Ectodermal cell (in vitro differentiated cells): ENCODE data around the gene C1QTNF1.

Experiments
- H3K27ac ChIP-seq: 2 replicates; pipeline ENCODE4 v1.7.0; 2013; ENCODE audit warnings: mild to moderate bottlenecking, low read depth, low read length; ENCODE audit not compliant: insufficient read depth, poor library complexity, severe bottlenecking
- H3K27me3 ChIP-seq: 2 replicates; pipeline ENCODE4 v1.7.0; 2013; ENCODE audit warnings: mild to moderate bottlenecking, low read length; ENCODE audit not compliant: insufficient read depth, control insufficient read depth, poor library complexity, severe bottlenecking
- H3K36me3 ChIP-seq: one replicate; pipeline ENCODE4 v1.7.0; 2013; ENCODE audit warnings: low read length; ENCODE audit not compliant: control insufficient read depth, insufficient read depth
- H3K4me1 ChIP-seq: one replicate; pipeline ENCODE4 v1.7.0; 2013; ENCODE audit warnings: low read length; ENCODE audit not compliant: control insufficient read depth, insufficient read depth
- H3K4me3 ChIP-seq: 2 replicates; pipeline ENCODE4 v1.7.0; 2013; ENCODE audit warnings: low read depth, low read length, control low read depth; ENCODE audit not compliant: insufficient read depth
- H3K9me3 ChIP-seq: 2 replicates; pipeline ENCODE4 v1.7.0; 2013; ENCODE audit warnings: mild to moderate bottlenecking, low read length, moderate library complexity; ENCODE audit not compliant: control insufficient read depth
- WGBS, 2 experiments: methylation state at CpG; one replicate each; pipeline ENCODE4 v1.1.7; 2013; ENCODE audit warnings: missing lambda C conversion rate in 2 of 2; 5-methylcytosine and 5-hydroxymethylcytosine counted together

C1QTNF1 gene

DNA sequence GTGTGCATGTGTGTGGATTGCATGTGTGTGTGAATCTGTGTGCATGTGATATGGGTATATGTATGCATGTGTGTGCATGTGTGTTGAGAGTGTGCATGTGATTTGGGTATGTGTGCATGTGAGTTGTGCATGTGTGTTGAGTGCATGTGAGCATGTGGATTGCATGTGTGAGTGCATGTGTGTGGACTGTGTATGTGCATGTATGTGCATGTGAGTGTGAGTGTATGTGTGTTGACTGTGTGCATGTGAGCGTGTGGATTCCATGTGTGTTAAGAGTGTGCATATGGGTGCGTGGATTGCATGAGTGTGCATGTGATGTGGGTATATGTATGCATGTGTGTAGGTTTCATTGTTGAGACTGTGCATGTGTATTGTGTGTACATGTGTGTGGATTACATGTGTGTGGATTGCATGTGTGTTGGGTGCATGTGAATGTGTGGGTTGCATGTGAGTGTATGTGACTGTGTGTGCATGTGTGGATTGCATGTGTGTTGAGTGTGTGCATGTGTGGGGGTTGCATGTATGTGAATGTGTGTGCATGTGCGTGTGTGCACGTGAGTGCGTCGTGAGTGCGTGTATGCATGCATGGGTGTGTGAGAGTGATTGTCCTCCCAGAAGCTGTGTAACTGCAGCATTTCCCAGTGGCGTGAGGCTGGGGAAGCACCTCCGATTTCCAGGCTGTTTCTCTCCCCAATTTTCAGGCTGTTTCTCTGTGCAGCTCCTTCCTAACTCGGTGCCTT lies 19.4 kb downstream of the C1QTNF1 start:
- no peak overlapping the region for H3K4me3 ChIP-seq
- H3K27ac ChIP-seq, result no peak overlapping the region
- peaks cover under 1% of the 10 kb centered on the region for H3K4me1 ChIP-seq
- H3K9me3 ChIP-seq, result no peaks in the 10 kb centered on the region
- H3K27me3 ChIP-seq, result no peaks in the 10 kb centered on the region
- H3K36me3 ChIP-seq, result no peaks in the 10 kb centered on the region
- 86 to 88% methylated on average over 10 of the region's 10 CpGs for WGBS, 2 experiments

DNA sequence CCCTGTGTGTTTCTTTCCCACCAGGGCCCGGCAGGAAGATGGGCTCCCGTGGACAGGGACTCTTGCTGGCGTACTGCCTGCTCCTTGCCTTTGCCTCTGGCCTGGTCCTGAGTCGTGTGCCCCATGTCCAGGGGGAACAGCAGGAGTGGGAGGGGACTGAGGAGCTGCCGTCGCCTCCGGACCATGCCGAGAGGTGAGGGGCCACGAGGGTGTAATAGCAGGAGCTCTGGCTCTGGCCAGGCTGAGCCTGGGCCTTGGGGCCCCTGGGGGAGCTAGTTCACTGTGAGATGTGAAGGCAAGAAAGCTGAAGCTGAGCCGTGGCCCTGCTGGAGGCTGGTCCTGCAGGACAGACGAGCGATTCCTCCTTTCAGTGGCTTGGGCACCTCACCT lies 20.0 kb downstream of the C1QTNF1 start:
- 71% methylated on average over 12 of the region's 12 CpGs for WGBS, 2 experiments
- no peaks in the 10 kb centered on the region for H3K27me3 ChIP-seq
- no peak overlapping the region for H3K27ac ChIP-seq
- no peaks in the 10 kb centered on the region for H3K36me3 ChIP-seq
- H3K9me3 ChIP-seq, result no peaks in the 10 kb centered on the region
- H3K4me3 ChIP-seq, result no peak overlapping the region
- peaks cover 6% of the 10 kb centered on the region for H3K4me1 ChIP-seq

DNA sequence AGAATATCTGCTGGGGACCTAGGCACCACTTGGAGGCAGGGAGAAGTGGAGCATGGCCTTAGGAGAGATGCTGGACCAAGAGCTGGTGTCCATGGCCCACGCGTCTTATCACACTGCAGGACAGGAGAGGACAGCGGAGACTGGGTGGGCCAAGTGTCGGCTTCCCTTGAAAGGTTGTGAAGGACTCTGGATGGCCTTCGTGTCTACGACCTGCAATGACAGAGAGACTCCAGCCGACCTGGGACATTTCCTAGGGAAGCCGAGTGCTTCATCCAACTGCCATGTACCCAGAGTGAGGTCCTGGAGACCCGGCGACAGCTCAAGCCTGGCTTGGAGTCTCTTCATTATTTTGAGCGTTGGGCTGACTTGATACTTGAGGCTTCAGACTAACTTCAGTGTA lies 20.5 kb downstream of the C1QTNF1 start:
- H3K36me3 ChIP-seq, result no peaks in the 10 kb centered on the region
- no peak overlapping the region for H3K27ac ChIP-seq
- 91 to 93% methylated on average over 11 of the region's 11 CpGs for WGBS, 2 experiments
- no peaks in the 10 kb centered on the region for H3K9me3 ChIP-seq
- H3K4me3 ChIP-seq, result no peak overlapping the region
- H3K27me3 ChIP-seq, result no peaks in the 10 kb centered on the region
- H3K4me1 ChIP-seq, result peaks cover 6% of the 10 kb centered on the region

DNA sequence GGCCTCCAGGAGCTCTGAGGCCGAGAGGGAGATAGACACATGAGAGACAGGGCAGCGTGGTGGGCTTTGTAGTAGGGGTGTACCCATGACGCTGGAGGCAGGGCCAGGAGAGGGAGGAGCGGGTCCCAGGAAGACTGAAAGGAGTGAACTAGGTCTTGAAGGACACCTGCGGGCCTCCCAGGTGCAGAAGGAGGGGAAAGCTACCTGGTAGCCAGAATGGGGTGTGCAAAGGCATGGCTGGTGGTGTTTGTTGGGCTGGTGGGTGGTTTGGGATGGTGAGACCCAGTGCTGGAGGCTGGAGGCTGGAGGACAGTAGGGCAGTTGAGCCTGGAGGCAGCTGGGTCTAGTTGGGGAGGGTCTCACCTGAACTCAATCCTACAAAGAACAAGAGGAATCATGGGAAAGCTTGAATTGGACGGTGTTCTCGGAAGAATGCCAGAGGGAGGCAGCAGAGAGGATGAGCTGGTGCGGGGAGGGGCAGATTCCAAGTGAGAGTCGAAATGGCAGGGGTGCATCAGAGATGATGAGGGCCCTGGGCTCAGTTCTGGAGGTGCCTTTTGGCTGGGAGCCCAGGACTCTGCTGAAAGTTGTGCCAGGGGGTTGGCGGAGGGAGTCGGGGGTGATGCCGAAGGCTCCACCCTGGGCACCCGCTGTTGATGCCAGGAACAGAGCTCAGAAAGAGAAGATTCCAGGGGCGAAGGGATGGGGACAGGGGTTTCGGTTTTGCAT lies 21.2 kb downstream of the C1QTNF1 start:
- Histone ChIP-seq H3K36me3 (no peaks in the 10 kb centered on the region), H3K4me1 (peaks cover 6% of the 10 kb centered on the region), H3K27ac (no peak overlapping the region), H3K4me3 (no peak overlapping the region), H3K9me3 (no peaks in the 10 kb centered on the region), H3K27me3 (no peaks in the 10 kb centered on the region)
- 82 to 83% methylated on average over 15 of the region's 15 CpGs for WGBS, 2 experiments

DNA sequence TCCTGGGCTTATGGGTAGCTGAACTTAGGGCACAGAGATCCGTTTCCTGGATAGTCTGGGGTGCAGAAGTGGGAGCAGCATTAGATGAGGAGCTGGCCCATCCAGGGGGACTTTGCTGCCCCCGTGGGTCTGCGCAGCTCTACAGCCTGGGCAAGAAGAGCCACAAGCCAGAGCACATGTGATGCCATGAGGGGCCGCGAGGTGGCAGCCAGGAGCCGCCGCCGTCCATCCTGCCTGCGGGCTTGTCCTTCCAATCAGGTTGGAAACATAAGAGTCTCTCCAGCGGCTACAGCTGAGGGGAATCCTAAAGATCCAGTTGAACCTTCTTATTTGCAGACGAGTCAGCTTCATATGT lies 21.9 kb downstream of the C1QTNF1 start:
- H3K4me3 ChIP-seq, result no peak overlapping the region
- 8% methylated on average over 11 of the region's 11 CpGs for WGBS, 2 experiments

DNA sequence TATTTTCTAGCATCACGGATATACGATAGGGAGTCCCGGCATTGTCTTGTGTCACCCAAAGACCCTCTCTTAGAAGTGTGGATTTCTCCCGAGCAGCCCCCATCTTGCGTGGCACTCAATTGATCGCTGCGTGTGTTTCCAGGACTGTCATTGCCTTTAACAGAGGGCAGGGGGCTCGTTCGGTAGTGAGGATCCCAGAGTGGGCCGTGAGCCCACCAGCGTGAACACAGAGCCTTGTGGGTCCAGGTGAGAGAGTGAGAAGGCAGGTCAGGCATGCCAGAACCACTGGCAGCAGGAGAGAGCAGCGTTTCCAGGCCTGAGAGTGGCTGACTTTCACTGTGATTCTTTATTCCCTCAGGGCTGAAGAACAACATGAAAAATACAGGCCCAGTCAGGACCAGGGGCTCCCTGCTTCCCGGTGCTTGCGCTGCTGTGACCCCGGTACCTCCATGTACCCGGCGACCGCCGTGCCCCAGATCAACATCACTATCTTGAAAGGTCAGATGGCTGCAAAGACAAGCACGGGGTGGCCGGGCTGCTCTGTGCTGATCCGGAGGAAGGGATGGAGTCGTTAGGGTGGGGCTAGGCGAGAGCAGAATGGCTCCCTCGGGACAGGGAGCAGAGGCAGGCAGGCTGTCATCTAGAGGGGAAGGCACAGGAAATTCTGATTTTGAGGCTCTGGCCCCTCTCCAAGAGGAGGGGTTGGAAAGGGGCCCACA lies 22.4 kb downstream of the C1QTNF1 start:
- Histone ChIP-seq H3K36me3 (no peaks in the 10 kb centered on the region), H3K4me3 (no peak overlapping the region), H3K27ac (no peak overlapping the region), H3K27me3 (no peaks in the 10 kb centered on the region), H3K9me3 (no peaks in the 10 kb centered on the region), H3K4me1 (peaks cover 6% of the 10 kb centered on the region)
- 82 to 83% methylated on average over 25 of the region's 25 CpGs for WGBS, 2 experiments

More for the DNA sequence above, 21.9 kb downstream of the C1QTNF1 start:
- Histone ChIP-seq H3K9me3 (no peaks in the 10 kb centered on the region), H3K4me1 (peaks cover 6% of the 10 kb centered on the region), H3K27ac (no peak overlapping the region), H3K36me3 (no peaks in the 10 kb centered on the region), H3K27me3 (no peaks in the 10 kb centered on the region)

DNA sequence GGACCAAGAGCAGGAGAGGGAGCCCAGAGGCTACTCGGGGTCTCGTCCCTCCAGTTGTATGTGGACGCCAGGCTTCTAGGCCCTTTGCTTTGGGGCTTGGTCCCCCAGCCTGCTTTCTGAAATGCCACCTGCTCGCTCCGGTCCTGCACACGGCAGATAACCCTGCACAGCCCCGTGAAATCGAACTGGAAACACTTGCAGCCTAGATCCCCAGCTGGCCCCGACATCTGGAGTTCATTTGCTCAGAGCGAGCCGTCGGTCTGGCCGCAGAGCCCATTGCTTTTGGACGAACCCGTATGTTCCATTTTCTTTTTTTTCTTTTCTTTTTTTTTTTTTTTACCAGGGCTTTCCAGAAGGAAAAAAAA lies 22.9 kb downstream of the C1QTNF1 start:
- no peak overlapping the region for H3K27ac ChIP-seq
- no peak overlapping the region for H3K4me3 ChIP-seq
- H3K9me3 ChIP-seq, result no peaks in the 10 kb centered on the region
- H3K4me1 ChIP-seq, result peaks cover 6% of the 10 kb centered on the region
- H3K36me3 ChIP-seq, result no peaks in the 10 kb centered on the region
- no peaks in the 10 kb centered on the region for H3K27me3 ChIP-seq
- WGBS, 2 experiments, result 94 to 96% methylated on average over 15 of the region's 15 CpGs

DNA sequence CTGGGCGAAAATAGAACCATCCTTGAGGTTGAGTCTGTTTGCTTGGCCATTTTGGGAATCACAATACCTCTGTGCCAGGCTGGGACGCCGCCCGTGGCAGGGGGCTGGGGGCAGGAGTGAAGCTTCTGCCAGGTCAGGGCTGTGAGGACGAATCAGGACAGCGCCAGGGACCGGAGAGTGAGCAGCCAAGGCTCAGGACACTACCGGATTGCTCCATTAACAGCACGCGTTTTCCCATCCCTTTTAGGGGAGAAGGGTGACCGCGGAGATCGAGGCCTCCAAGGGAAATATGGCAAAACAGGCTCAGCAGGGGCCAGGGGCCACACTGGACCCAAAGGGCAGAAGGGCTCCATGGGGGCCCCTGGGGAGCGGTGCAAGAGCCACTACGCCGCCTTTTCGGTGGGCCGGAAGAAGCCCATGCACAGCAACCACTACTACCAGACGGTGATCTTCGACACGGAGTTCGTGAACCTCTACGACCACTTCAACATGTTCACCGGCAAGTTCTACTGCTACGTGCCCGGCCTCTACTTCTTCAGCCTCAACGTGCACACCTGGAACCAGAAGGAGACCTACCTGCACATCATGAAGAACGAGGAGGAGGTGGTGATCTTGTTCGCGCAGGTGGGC lies 23.4 kb downstream of the C1QTNF1 start:
- Histone ChIP-seq H3K9me3 (no peaks in the 10 kb centered on the region), H3K4me1 (peaks cover 6% of the 10 kb centered on the region), H3K36me3 (no peaks in the 10 kb centered on the region), H3K27ac (no peak overlapping the region), H3K4me3 (no peak overlapping the region), H3K27me3 (no peaks in the 10 kb centered on the region)
- WGBS, 2 experiments, result 93 to 94% methylated on average over 30 of the region's 30 CpGs

DNA sequence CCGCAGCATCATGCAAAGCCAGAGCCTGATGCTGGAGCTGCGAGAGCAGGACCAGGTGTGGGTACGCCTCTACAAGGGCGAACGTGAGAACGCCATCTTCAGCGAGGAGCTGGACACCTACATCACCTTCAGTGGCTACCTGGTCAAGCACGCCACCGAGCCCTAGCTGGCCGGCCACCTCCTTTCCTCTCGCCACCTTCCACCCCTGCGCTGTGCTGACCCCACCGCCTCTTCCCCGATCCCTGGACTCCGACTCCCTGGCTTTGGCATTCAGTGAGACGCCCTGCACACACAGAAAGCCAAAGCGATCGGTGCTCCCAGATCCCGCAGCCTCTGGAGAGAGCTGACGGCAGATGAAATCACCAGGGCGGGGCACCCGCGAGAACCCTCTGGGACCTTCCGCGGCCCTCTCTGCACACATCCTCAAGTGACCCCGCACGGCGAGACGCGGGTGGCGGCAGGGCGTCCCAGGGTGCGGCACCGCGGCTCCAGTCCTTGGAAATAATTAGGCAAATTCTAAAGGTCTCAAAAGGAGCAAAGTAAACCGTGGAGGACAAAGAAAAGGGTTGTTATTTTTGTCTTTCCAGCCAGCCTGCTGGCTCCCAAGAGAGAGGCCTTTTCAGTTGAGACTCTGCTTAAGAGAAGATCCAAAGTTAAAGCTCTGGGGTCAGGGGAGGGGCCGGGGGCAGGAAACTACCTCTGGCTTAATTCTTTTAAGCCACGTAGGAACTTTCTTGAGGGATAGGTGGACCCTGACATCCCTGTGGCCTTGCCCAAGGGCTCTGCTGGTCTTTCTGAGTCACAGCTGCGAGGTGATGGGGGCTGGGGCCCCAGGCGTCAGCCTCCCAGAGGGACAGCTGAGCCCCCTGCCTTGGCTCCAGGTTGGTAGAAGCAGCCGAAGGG lies 24.2 kb downstream of the C1QTNF1 start:
- 80 to 83% methylated on average over 41 of the region's 41 CpGs for WGBS, 2 experiments
- H3K27ac ChIP-seq, result no peak overlapping the region
- no peaks in the 10 kb centered on the region for H3K27me3 ChIP-seq
- peaks cover 6% of the 10 kb centered on the region for H3K4me1 ChIP-seq
- no peak overlapping the region for H3K4me3 ChIP-seq
- no peaks in the 10 kb centered on the region for H3K36me3 ChIP-seq
- no peaks in the 10 kb centered on the region for H3K9me3 ChIP-seq
